Measurements from ENCODE around the gene WBP2. TPM values are rescaled to one million over a fixed set of nuclear protein-coding genes. Genes with fewer than 3 reads are reported as not detected.

The WBP2 gene
- total and polyA plus RNA-seq, 2 of the 8 experiments (the other 6 are each of a cell fraction or from before 2014, with no cell fraction given), result 48.2 to 71.2 TPM

- no peaks in the 10 kb centered on the region for H3K79me2 ChIP-seq (ENCODE audit: control insufficient read depth in 1 of 2, insufficient read depth in 2 of 2, low read length in 2 of 2)
- no peak overlapping the region for H4K5ac ChIP-seq (ENCODE audit: insufficient read length, low read depth, low read length)
- H3K4me2 ChIP-seq (ENCODE audit: insufficient read depth in 1 of 2, low read depth in 2 of 2, low read length in 2 of 2), result no peak overlapping the region
- no peak overlapping the region for H3K18ac ChIP-seq (ENCODE audit: extremely low read depth, low read length)
- H2BK15ac ChIP-seq (ENCODE audit: low read length), result no peak overlapping the region
- WGBS, 2 experiments (ENCODE audit: extremely low coverage in 1 of 2, insufficient coverage in 1 of 2, insufficient read length in 1 of 2, insufficient replicate concordance in 2 of 2, low coverage in 1 of 2, low lambda C conversion rate in 2 of 2, missing lambda C conversion rate in 1 of 2), result 93% methylated on average over 6 of the region's 6 CpGs; no CpG with 5 or more reads in 1 of the 2 experiments
- no peak overlapping the region for H3K4ac ChIP-seq (replicated peaks; ENCODE audit: insufficient read length, low read depth, low read length)
- ChIA-PET CTCF (ENCODE audit: partially characterized antibody) (interaction anchor here (9.6 kb wide), 1 partner anchor 13 kb away, joined by 104 read pairs; no protein-coding TSS in a partner anchor), POLR2A (ENCODE audit: partially characterized antibody) (interaction anchor here (0.7 to 3.1 kb wide), 6 partner anchors 10 to 36 kb away, joined by 3 to 17 read pairs (median 6); partner anchors contain the start of gene UNK)
- no peak overlapping the region for H2AK5ac ChIP-seq (ENCODE audit: low read depth, low read length)
- no peak overlapping the region for H2BK12ac ChIP-seq (ENCODE audit: low read depth, low read length)
- H4K91ac ChIP-seq (replicated peaks; ENCODE audit: insufficient read length, low read length), result no peak overlapping the region
- peaks cover 0 to 9% of the 10 kb centered on the region in 2 experiments for H4K20me1 ChIP-seq (replicated peaks in 1 of 2; ENCODE audit: control insufficient read depth in 1 of 2, insufficient read depth in 2 of 2, low read length in 2 of 2)
- no peak overlapping the region for H4K8ac ChIP-seq (ENCODE audit: extremely low read depth, insufficient read depth, low read length)
- no peak for TF ChIP-seq TAF7 (optimal IDR thresholded peaks at IDR 0.05; ENCODE audit: borderline replicate concordance, low read depth, low read length)
- TF ChIP-seq SP4 (IDR thresholded peaks at IDR 0.05; ENCODE audit: low read length), result no peak
- no peak for TF ChIP-seq RAD21 (IDR thresholded peaks at IDR 0.05 in 1 of 2, conservative IDR thresholded peaks at IDR 0.05 in 1 of 2; ENCODE audit: low read depth in 2 of 2, low read length in 2 of 2)
- TF ChIP-seq KDM5A (IDR thresholded peaks at IDR 0.05; ENCODE audit: low read length), result no peak
- TF ChIP-seq EZH2 (IDR thresholded peaks at IDR 0.05; ENCODE audit: low read depth, low read length, severe bottlenecking), result no peak
- no peak for TF ChIP-seq RXRA (IDR thresholded peaks at IDR 0.05; ENCODE audit: insufficient read depth, low read depth, low read length)
- TF ChIP-seq SP2 (IDR thresholded peaks at IDR 0.05; ENCODE audit: low read length), result no peak
- TF ChIP-seq CHD2 (IDR thresholded peaks at IDR 0.05; ENCODE audit: low read length), result no peak
- no peak for TF ChIP-seq KDM4A (IDR thresholded peaks at IDR 0.05; ENCODE audit: low read depth, low read length, severe bottlenecking)
- TF ChIP-seq EP300 (IDR thresholded peaks at IDR 0.05; ENCODE audit: borderline replicate concordance in 1 of 2, low read depth in 2 of 2, low read length in 2 of 2), result no peak
- no peak for TF ChIP-seq BCL11A (IDR thresholded peaks at IDR 0.05; ENCODE audit: low read depth in 2 of 2, low read length in 2 of 2)
- H3K36me3 ChIP-seq (ENCODE audit: control insufficient read depth in 2 of 4, insufficient read depth in 4 of 4, low read length in 3 of 4), result peaks cover 17 to 63% (median 58%) of the 10 kb centered on the region in 4 experiments; a peak in 7 of 8 replicates
- no peak overlapping the region for H3K9ac ChIP-seq (replicated peaks in 1 of 4; ENCODE audit: extremely low read depth in 1 of 4, low read depth in 3 of 4, low read length in 3 of 4)
- H3K27ac ChIP-seq (ENCODE audit: low read depth, low read length), result no peak overlapping the region
- no peaks in the 10 kb centered on the region for H3K4me1 ChIP-seq (replicated peaks in 1 of 4; ENCODE audit: control insufficient read depth in 3 of 4, insufficient read depth in 4 of 4, low read length in 3 of 4)
- no peak overlapping the region for H3K23ac ChIP-seq (ENCODE audit: insufficient read length)
- H3K9me3 ChIP-seq (ENCODE audit: insufficient read depth in 2 of 2, low read depth in 1 of 2, low read length in 1 of 2), result no peaks in the 10 kb centered on the region
- no peaks in the 10 kb centered on the region for H3K27me3 ChIP-seq (replicated peaks in 1 of 4; ENCODE audit: control insufficient read depth in 3 of 4, extremely low read depth in 1 of 4, insufficient read depth in 3 of 4, low read length in 3 of 4)
- H2BK20ac ChIP-seq (ENCODE audit: low read length), result no peak overlapping the region
- no peak overlapping the region for H2AFZ ChIP-seq (ENCODE audit: low read length)
- DNase-seq (ENCODE audit: low read depth in 1 of 2, low spot score in 2 of 2) (no peak), FAIRE-seq (no peak)
- no peak overlapping the region for H3K14ac ChIP-seq (ENCODE audit: insufficient read length)
- no peaks in the 10 kb centered on the region for H3K23me2 ChIP-seq (ENCODE audit: low read depth, low read length)
- H2BK5ac ChIP-seq (ENCODE audit: low read depth, low read length), result no peak overlapping the region
- H2BK120ac ChIP-seq (replicated peaks; ENCODE audit: low read depth, low read length), result no peak overlapping the region
- H3K79me1 ChIP-seq (ENCODE audit: low read depth, low read length), result no peaks in the 10 kb centered on the region; the same call in 1 of the 2 replicates
- no peak overlapping the region for H3K56ac ChIP-seq (replicated peaks; ENCODE audit: insufficient read length, low read depth, low read length)
- H3K4me3 ChIP-seq (ENCODE audit: extremely low read depth in 1 of 4, insufficient read depth in 2 of 4, low read depth in 3 of 4, low read length in 4 of 4), result no peak overlapping the region
These were observed 41.1 kb downstream of the WBP2 start for GRCh38 chr17:75814021-75814395.
